ENCODE data around the gene RAPGEF1.

Gene RAPGEF1

DNA sequence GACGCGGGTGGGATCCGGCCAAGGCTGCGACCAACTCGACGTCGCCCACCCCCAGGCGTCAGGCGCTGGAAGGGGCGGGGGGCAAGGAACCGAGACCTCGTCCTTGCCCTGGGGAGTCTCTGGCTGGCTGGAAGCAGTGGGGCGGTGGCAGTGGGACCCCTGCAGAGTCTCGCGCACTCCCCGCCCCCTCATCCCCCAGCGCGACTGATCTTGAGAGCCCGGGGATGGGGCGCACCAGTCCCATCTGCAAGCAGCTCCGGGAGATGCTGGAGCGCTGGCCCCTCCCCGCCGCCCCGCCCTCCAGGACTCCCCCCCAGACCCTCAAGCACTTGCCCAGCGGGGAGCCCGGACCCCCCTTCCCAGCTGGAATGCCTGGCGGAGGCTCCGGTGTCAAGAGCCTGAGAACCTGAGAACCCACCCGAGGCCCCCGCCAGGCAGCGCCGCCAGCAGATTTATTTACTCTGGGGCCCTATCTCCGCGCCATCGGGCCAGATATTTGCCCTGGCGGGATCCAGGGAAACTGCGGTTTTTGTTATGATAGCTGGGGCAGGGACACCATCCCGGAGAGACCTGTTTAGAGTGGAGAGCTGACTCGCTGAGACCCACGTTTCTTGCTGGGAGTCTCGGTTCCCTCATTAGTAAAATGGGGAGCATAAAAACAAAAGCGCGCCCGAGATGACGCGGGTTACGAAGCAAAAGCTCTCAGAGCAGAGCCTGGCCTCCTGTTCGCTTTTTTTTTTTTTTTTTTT, 193.4 kb downstream of the RAPGEF1 start:
- H3K4me3 ChIP-seq (ENCODE audit: low read depth, low read length), result no peak overlapping the region
- no peak for TF ChIP-seq CTCF (IDR thresholded peaks at IDR 0.05; ENCODE audit: low read depth, low read length, missing control alignments)
- DNase-seq (ENCODE audit: low read depth), result no peak

GRCh38 chr9:131545786-131546335, 194.0 kb downstream of the RAPGEF1 start:
- no peak overlapping the region for H3K4me3 ChIP-seq (ENCODE audit: low read depth, low read length)

DNA sequence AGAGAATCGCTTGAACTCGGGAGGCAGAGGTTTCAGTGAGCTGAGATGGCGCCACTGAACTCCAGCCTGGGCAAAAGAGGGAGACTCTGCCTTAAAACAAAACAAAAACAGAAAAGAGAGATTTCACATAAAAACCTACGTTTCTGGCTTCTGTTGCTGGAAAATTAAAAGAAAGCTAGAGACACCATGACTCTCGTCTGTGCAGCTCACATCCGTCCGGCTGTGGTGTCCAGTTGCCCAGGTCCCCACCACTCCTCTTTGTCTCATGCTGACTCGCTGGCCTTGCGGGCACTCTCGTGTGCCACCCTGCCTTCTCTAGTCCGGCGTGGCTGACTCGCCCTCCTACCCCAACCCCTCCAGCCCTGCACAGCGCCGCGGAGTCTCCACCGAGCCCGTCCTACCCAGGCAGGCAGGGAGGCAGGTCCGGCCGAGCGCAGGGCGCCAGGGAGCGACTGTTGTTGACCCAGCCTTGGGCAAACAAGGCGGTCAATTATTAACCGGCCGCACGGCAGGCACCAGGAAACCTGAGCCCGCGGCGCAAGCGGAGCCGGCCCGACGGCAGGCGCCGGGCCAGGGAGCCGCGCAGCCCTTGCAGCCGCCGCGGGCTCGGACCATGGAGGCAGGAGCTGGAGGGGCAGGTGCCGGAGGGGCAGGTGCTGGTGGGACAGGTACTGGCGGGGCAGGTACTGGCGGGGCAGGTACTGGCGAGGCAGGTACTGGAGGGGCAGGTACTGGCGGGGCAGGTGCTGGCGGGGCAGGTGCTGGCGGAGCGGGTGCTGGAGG, 194.7 kb downstream of the RAPGEF1 start, which contains the start of gene PRRT1B:
TSS of gene PRRT1B (plus strand) at position 521 of the 783 bp plus-strand sequence. CDS start at position 614, 93 bp downstream.
- no peak for DNase-seq (ENCODE audit: low read depth)

More at GRCh38 chr9:131545786-131546335, 194.0 kb downstream of the RAPGEF1 start:
- no peak for DNase-seq (ENCODE audit: low read depth)
- no peak for TF ChIP-seq CTCF (IDR thresholded peaks at IDR 0.05; ENCODE audit: low read depth, low read length, missing control alignments)

DNA sequence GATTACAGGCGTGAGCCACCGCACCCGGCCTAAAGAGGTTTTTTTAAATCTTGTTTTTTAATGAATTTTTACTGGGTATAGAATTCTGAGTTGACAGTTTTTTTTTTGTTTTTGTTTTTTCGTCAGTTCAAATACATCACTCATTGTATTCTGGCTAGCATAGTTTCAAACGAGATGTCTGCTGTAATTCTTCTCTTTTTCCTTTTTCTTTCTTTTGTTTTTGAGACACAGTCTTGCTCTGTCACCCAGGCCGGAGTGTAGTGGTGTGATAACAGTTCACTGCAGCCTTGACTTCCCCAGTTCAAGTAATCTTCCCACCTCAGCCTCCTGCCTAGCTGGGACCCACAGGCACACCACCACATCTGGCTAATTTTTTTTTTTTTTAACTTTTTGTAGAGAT, 196.7 kb downstream of the RAPGEF1 start:
- TF ChIP-seq CTCF (IDR thresholded peaks at IDR 0.05; ENCODE audit: low read depth, low read length, missing control alignments), result no peak
- H3K4me3 ChIP-seq (ENCODE audit: low read depth, low read length), result no peak overlapping the region
- DNase-seq (ENCODE audit: low read depth), result no peak

More for the DNA sequence above, 194.7 kb downstream of the RAPGEF1 start, which contains the start of gene PRRT1B:
- H3K4me3 ChIP-seq (ENCODE audit: low read depth, low read length), result no peak within 1 kb of the TSS
- no peak for TF ChIP-seq CTCF (IDR thresholded peaks at IDR 0.05; ENCODE audit: low read depth, low read length, missing control alignments)

GRCh38 chr9:131539223-131539923, 200.5 kb downstream of the RAPGEF1 start:
- no peak for TF ChIP-seq CTCF (IDR thresholded peaks at IDR 0.05; ENCODE audit: low read depth, low read length, missing control alignments)
- no peak for DNase-seq (ENCODE audit: low read depth)
- H3K4me3 ChIP-seq (ENCODE audit: low read depth, low read length), result no peak overlapping the region

- TF ChIP-seq CTCF (IDR thresholded peaks at IDR 0.05; ENCODE audit: low read depth, low read length, missing control alignments), result no peak
- no peak for DNase-seq (ENCODE audit: low read depth)
- H3K4me3 ChIP-seq (ENCODE audit: low read depth, low read length), result no peak overlapping the region
These were observed 201.9 kb downstream of the RAPGEF1 start for GRCh38 chr9:131537946-131538345.
